HUES64 (cell line): Measurements from ENCODE around the gene RIN2.

Source experiments
- H3K27ac ChIP-seq: 2 replicates; pipeline ENCODE4 v1.7.0; 2013; ENCODE audit warnings: low read depth, low read length, inconsistent platforms
- H3K27me3 ChIP-seq: 2 replicates; pipeline ENCODE4 v1.6.1; 2013; ENCODE audit warnings: mild to moderate bottlenecking, low read length; ENCODE audit not compliant: insufficient read depth
- H3K36me3 ChIP-seq: 2 replicates; pipeline ENCODE4 v1.6.1; 2013; ENCODE audit warnings: mild to moderate bottlenecking, low read length; ENCODE audit not compliant: insufficient read depth
- H3K4me1 ChIP-seq: 2 replicates; pipeline ENCODE4 v1.6.1; 2013; ENCODE audit warnings: mild to moderate bottlenecking, low read length, moderate library complexity; ENCODE audit not compliant: insufficient read depth
- H3K4me3 ChIP-seq: 2 replicates; pipeline ENCODE4 v1.5.1; 2013; ENCODE audit warnings: mild to moderate bottlenecking, low read length, moderate library complexity
- H3K9ac ChIP-seq: 2 replicates; pipeline ENCODE4 v1.6.1; 2013; ENCODE audit warnings: mild to moderate bottlenecking, low read depth, low read length
- H3K9me3 ChIP-seq: 2 replicates; pipeline ENCODE4 v1.6.1; 2013; ENCODE audit warnings: low read depth, low read length; ENCODE audit not compliant: insufficient read depth
- WGBS: fragments of 150-250, 120-280 bp; methylation state at CpG from one replicate; pipeline ENCODE4 v1.1.7; 2013; ENCODE audit warnings: missing lambda C conversion rate; 5-methylcytosine and 5-hydroxymethylcytosine counted together

Gene RIN2

GRCh38 chr20:19723813-19724430 is 34.1 kb upstream of the RIN2 start:
- Histone ChIP-seq H3K9ac (no peak overlapping the region), H3K27me3 (no peaks in the 10 kb centered on the region), H3K36me3 (no peaks in the 10 kb centered on the region), H3K27ac (no peak overlapping the region), H3K4me1 (no peaks in the 10 kb centered on the region), H3K9me3 (no peaks in the 10 kb centered on the region), H3K4me3 (no peak overlapping the region)
- WGBS: 94% methylated on average over 10 of the region's 11 CpGs

- H3K4me1 ChIP-seq: no peaks in the 10 kb centered on the region
- H3K27me3 ChIP-seq: no peaks in the 10 kb centered on the region
- H3K4me3 ChIP-seq: no peak overlapping the region
- H3K9me3 ChIP-seq: no peaks in the 10 kb centered on the region
- H3K27ac ChIP-seq: no peak overlapping the region
- H3K36me3 ChIP-seq: no peaks in the 10 kb centered on the region
- H3K9ac ChIP-seq: no peak overlapping the region
- WGBS: 91% methylated on average over 4 of the region's 4 CpGs
Measured at GRCh38 chr20:19725373-19725772, 32.7 kb upstream of the RIN2 start.

- Histone ChIP-seq H3K4me3 (no peak overlapping the region), H3K36me3 (no peaks in the 10 kb centered on the region), H3K9ac (no peak overlapping the region), H3K27ac (no peak overlapping the region), H3K9me3 (no peaks in the 10 kb centered on the region), H3K4me1 (no peaks in the 10 kb centered on the region), H3K27me3 (no peaks in the 10 kb centered on the region)
- 93% methylated on average over 1 of the region's 1 CpG for WGBS
Measured at GRCh38 chr20:19725814-19726525, 32.1 kb upstream of the RIN2 start.

DNA sequence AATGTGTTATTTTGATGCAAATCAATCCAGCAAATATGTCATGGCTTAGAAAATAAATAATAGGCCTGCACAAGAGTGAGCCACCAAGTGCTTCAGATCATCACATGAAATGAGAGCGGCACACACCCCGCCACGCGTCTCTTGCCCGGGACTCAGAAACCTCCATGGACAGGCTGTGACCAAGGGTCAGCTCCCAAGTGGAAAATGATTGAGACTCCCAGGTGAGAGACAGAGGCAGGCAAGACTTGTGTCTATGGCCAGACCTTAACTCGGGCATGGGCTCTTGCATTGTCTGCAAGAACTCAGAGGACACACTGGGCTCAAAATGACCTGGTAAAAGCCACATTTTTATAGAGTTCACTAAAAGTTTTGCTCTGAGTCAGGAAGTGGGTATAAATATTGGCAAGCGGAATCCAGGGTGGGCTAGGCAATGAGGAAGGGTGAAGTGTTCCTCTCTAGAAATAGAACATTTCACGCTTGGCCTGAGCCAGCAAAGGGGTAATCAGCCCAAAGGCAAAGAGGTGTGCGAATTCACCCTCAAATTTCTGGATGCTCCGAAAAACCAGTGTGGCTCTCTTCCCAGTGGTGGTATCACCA is 30.7 kb upstream of the RIN2 start:
- WGBS: 96% methylated on average over 10 of the region's 10 CpGs

GRCh38 chr20:19729672-19730071 is 28.4 kb upstream of the RIN2 start:
- Histone ChIP-seq H3K4me3 (no peak overlapping the region), H3K27ac (no peak overlapping the region), H3K9me3 (no peaks in the 10 kb centered on the region), H3K27me3 (no peaks in the 10 kb centered on the region), H3K9ac (no peak overlapping the region), H3K4me1 (no peaks in the 10 kb centered on the region), H3K36me3 (no peaks in the 10 kb centered on the region)
- over 99% methylated on average over 4 of the region's 4 CpGs for WGBS

More for the DNA sequence above, 30.7 kb upstream of the RIN2 start:
- H3K36me3 ChIP-seq: no peaks in the 10 kb centered on the region
- H3K27me3 ChIP-seq: no peaks in the 10 kb centered on the region
- H3K27ac ChIP-seq: no peak overlapping the region
- no peaks in the 10 kb centered on the region for H3K9me3 ChIP-seq
- H3K4me3 ChIP-seq: no peak overlapping the region
- no peaks in the 10 kb centered on the region for H3K4me1 ChIP-seq
- H3K9ac ChIP-seq: no peak overlapping the region

DNA sequence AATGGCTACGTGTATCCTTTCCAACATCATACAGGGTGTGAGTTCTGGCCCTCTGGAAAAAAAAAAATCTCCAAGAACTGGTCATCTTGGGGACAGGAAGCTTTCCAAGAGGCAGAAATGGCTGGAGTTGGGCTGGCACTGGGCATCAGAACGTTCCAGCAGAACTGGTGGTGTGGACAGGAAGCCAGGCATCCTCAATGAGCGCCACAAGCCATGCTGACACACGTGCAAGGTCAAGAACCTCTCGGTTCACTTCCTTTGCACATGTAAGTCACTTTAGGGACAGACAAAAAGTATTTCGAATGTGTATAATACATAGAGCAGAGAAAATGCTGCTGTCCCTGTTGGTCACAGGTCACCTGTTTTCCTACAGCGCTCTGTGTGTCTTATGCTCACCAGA is 27.4 kb upstream of the RIN2 start:
- Histone ChIP-seq H3K9me3 (no peaks in the 10 kb centered on the region), H3K9ac (no peak overlapping the region), H3K27ac (no peak overlapping the region), H3K36me3 (no peaks in the 10 kb centered on the region), H3K4me3 (no peak overlapping the region), H3K4me1 (peaks cover 7% of the 10 kb centered on the region; the same call in 1 of the 2 replicates), H3K27me3 (no peaks in the 10 kb centered on the region)
- WGBS: 94% methylated on average over 6 of the region's 7 CpGs

GRCh38 chr20:19734811-19735210 is 23.2 kb upstream of the RIN2 start:
- Histone ChIP-seq H3K27ac (no peak overlapping the region), H3K9ac (no peak overlapping the region), H3K4me3 (no peak overlapping the region), H3K4me1 (peaks cover 8% of the 10 kb centered on the region; the same call in 1 of the 2 replicates), H3K36me3 (no peaks in the 10 kb centered on the region), H3K27me3 (no peaks in the 10 kb centered on the region), H3K9me3 (no peaks in the 10 kb centered on the region)
- 87% methylated on average over 1 of the region's 1 CpG for WGBS

DNA sequence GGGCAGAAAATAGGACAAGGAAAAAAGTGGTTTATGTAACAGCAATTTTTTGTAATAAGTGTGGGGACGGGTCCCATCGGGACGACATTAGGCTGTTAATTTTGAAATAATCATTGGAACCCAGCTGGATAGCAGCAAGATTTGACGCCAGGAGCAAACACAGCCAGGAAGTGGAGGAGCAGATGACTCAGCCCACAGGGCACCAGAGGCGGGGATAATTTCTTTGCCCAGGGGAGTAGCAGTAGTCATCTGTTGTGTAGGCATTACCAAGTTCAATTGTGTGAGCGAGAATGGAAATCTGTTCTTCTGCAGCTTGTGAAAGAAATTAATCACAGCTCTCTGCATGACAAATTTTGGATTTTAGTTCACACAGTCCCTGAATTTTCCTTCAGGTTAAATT is 22.6 kb upstream of the RIN2 start:
- H3K27me3 ChIP-seq: no peaks in the 10 kb centered on the region
- WGBS: 54% methylated on average over 6 of the region's 6 CpGs
- H3K36me3 ChIP-seq: no peaks in the 10 kb centered on the region
- H3K27ac ChIP-seq: no peak overlapping the region
- H3K4me3 ChIP-seq: no peak overlapping the region
- no peaks in the 10 kb centered on the region for H3K9me3 ChIP-seq
- peaks cover 8% of the 10 kb centered on the region; the same call in 1 of the 2 replicates for H3K4me1 ChIP-seq
- H3K9ac ChIP-seq: no peak overlapping the region

DNA sequence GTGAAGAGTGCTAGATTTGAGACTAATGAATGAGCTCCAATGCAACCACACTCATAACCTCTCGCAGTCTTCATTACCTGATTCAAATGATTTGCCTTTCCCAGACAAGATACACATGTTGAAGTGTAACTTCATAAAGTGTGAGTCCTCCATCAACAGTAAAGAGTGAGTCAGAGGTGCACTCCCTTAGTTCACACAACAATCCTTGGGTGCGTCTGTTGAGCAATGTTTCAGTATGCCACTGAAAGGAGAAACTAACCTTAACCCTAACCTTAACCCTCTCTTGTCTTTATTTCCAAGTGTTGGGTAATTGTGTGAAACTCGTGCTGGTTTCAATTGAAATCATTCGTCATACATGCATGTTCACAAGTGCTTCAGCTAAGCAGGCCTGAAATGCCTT is 21.0 kb upstream of the RIN2 start:
- Histone ChIP-seq H3K9me3 (no peaks in the 10 kb centered on the region), H3K4me1 (peaks cover 8% of the 10 kb centered on the region; the same call in 1 of the 2 replicates), H3K27me3 (no peaks in the 10 kb centered on the region), H3K4me3 (no peak overlapping the region), H3K27ac (no peak overlapping the region), H3K36me3 (no peaks in the 10 kb centered on the region), H3K9ac (no peak overlapping the region)
- 87% methylated on average over 4 of the region's 4 CpGs for WGBS

DNA sequence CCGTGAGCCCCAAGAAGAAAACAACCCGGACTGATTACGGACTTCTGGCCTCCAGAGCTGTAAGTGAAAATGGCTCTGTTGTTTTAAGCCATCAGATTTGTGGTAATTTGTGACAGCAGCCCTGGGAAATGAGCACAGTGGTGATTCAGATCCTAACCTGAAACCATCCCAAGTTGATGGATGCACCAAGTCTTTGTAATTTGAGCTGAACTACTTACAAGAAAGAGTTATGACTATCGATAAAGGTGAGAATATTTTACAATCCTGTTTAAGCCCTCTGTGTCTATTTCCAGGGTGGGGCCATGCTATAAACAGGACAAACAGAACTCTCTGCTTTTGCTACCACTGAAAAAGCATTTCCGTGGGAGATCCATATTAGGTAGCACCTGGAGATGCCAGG is 19.1 kb upstream of the RIN2 start:
- H3K4me3 ChIP-seq: no peak overlapping the region
- no peaks in the 10 kb centered on the region for H3K36me3 ChIP-seq
- H3K9me3 ChIP-seq: no peaks in the 10 kb centered on the region
- WGBS: 91% methylated on average over 5 of the region's 5 CpGs
- H3K27ac ChIP-seq: no peak overlapping the region
- peaks cover 14% of the 10 kb centered on the region; the same call in 1 of the 2 replicates for H3K4me1 ChIP-seq
- no peak overlapping the region for H3K9ac ChIP-seq
- no peaks in the 10 kb centered on the region for H3K27me3 ChIP-seq

DNA sequence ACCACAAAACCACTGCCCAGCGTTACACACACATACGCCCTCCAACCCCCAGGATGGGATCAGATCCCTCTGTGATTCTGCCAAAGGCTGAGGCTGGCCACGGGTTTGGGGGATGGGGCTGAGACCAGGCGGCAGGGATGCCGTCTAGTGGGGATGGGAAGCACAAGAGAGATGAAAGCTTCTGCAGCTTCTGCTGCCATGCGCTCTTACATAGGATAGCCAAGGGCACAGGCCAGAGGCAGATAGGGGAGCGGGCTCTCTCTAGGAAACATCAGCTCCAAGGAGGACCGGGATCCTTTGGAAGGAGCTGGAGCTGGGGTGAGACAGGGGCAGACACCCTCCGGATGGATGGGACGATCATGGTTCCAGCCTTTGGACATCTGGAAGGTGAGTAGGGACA is 18.7 kb upstream of the RIN2 start:
- WGBS: 95% methylated on average over 10 of the region's 10 CpGs
- Histone ChIP-seq H3K4me3 (no peak overlapping the region), H3K27me3 (no peaks in the 10 kb centered on the region), H3K9ac (no peak overlapping the region), H3K4me1 (peaks cover 14% of the 10 kb centered on the region; the same call in 1 of the 2 replicates), H3K9me3 (no peaks in the 10 kb centered on the region), H3K27ac (no peak overlapping the region), H3K36me3 (no peaks in the 10 kb centered on the region)
